OCI-LY1 (cell line): ENCODE measurements around the gene MGAT5B.

ENCODE experiments used
- H2AFZ ChIP-seq: fragments of 200-600 bp; sonication (generic), shearing (Covaris generic); 2 replicates; pipeline ENCODE4 v1.6.0; 2014; ENCODE audit warnings: antibody characterized with exemption, mild to moderate bottlenecking, low read length
- H3F3A ChIP-seq: fragments of 200-600 bp; sonication (generic), shearing (Covaris generic); 2 replicates; pipeline ENCODE4 v1.6.0; 2014; ENCODE audit warnings: mild to moderate bottlenecking, antibody characterized with exemption, low read length, moderate library complexity; ENCODE audit not compliant: insufficient read depth
- H3K27ac ChIP-seq: fragments of 200-600 bp; sonication (generic); 2 replicates; pipeline ENCODE4 v1.5.1; 2014; ENCODE audit warnings: low read length, mixed run types, mild to moderate bottlenecking, low read depth; ENCODE audit not compliant: poor library complexity, severe bottlenecking
- H3K27me3 ChIP-seq: fragments of 200-600 bp; sonication (generic); 2 replicates; pipeline ENCODE4 v1.6.0; 2014; ENCODE audit warnings: antibody characterized with exemption, mild to moderate bottlenecking, low read length, moderate library complexity; ENCODE audit not compliant: insufficient read depth
- H3K36me3 ChIP-seq: fragments of 200-600 bp; sonication (generic); 2 replicates; pipeline ENCODE4 v1.6.1; 2014; ENCODE audit warnings: mild to moderate bottlenecking, antibody characterized with exemption, low read length, moderate library complexity, mixed read lengths; ENCODE audit not compliant: insufficient read depth
- H3K4me1 ChIP-seq: fragments of 200-600 bp; sonication (generic); 2 replicates; pipeline ENCODE4 v1.5.1; 2014; ENCODE audit warnings: mild to moderate bottlenecking, low read length, moderate library complexity; ENCODE audit not compliant: insufficient read depth, severe bottlenecking
- H3K4me2 ChIP-seq: fragments of 200-600 bp; sonication (generic), shearing (Covaris generic); 2 replicates; pipeline ENCODE4 v1.6.1; 2014; ENCODE audit warnings: low read length
- H3K4me3 ChIP-seq: fragments of 200-600 bp; sonication (generic); 2 replicates; pipeline ENCODE4 v1.5.1; 2014; ENCODE audit warnings: low read length, low read depth, mild to moderate bottlenecking, mixed read lengths; ENCODE audit not compliant: poor library complexity, severe bottlenecking
- H3K79me2 ChIP-seq: fragments of 200-600 bp; shearing (Covaris generic); 2 replicates; pipeline ENCODE4 v1.6.1; 2016; ENCODE audit warnings: mixed run types, low read length, mixed read lengths; ENCODE audit not compliant: insufficient read depth
- H3K9ac ChIP-seq: fragments of 200-600 bp; sonication (generic), shearing (Covaris generic); 2 replicates; pipeline ENCODE4 v1.6.1; 2014; ENCODE audit warnings: mild to moderate bottlenecking, low read length, mixed read lengths
- H3K9me2 ChIP-seq: fragments of 200-600 bp; sonication (generic), shearing (Covaris generic); 2 replicates; pipeline ENCODE4 v1.6.1; 2014; ENCODE audit warnings: low read depth, mild to moderate bottlenecking, low read length, mixed read lengths
- H3K9me3 ChIP-seq: fragments of 200-600 bp; shearing (Covaris generic); 2 replicates; pipeline ENCODE4 v1.6.1; 2014; ENCODE audit warnings: low read length, mixed read lengths
- H4K20me1 ChIP-seq: fragments of 200-600 bp; sonication (generic), shearing (Covaris generic); 2 replicates; pipeline ENCODE4 v1.6.0; 2016; ENCODE audit warnings: mild to moderate bottlenecking, low read length; ENCODE audit not compliant: insufficient read depth
- EZH2 ChIP-seq: fragments of 200-600 bp; sonication (generic), shearing (Covaris generic); IDR thresholded peaks from 2 replicates; pipeline ENCODE4 v1.8.0; 2017; ENCODE audit warnings: borderline replicate concordance, mixed run types, mild to moderate bottlenecking, antibody characterized with exemption, low read length, moderate library complexity, mixed read lengths
- TF ChIP-seq, protein P1 (sequence below): fragments of 200-600 bp; sonication (generic), shearing (Covaris generic); IDR thresholded peaks from 2 replicates; pipeline ENCODE4 v1.5.1; 2017; ENCODE audit warnings: mild to moderate bottlenecking, antibody characterized with exemption, low read length, moderate library complexity, mixed read lengths

MGAT5B gene

DNA sequence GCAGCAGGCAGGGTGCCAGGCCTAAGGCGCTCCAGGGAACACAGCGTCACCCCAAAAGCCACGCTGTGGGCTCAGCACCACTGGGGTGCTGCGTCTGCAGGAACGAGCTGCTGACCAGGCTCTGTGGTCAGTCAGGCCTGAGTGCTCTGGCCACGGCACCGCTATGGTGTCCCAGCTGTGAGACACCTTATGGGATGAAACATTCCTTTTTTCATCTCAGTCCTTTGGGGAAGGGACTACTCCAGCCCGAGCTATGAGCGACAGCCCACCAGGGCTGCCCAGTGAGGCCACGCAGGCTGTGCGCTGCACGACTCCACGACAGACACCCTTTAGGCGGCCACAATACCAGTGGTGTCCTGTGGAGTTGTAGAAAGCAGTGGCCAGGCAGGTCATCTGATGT, 11.1 kb downstream of the MGAT5B start:
- H3K4me3 ChIP-seq, result no peak overlapping the region
- H3K79me2 ChIP-seq, result no peaks in the 10 kb centered on the region
- H3K4me1 ChIP-seq, result no peaks in the 10 kb centered on the region
- H3K4me2 ChIP-seq, result no peak overlapping the region
- no peak for TF ChIP-seq EZH2
- TF ChIP-seq, protein P1, sequence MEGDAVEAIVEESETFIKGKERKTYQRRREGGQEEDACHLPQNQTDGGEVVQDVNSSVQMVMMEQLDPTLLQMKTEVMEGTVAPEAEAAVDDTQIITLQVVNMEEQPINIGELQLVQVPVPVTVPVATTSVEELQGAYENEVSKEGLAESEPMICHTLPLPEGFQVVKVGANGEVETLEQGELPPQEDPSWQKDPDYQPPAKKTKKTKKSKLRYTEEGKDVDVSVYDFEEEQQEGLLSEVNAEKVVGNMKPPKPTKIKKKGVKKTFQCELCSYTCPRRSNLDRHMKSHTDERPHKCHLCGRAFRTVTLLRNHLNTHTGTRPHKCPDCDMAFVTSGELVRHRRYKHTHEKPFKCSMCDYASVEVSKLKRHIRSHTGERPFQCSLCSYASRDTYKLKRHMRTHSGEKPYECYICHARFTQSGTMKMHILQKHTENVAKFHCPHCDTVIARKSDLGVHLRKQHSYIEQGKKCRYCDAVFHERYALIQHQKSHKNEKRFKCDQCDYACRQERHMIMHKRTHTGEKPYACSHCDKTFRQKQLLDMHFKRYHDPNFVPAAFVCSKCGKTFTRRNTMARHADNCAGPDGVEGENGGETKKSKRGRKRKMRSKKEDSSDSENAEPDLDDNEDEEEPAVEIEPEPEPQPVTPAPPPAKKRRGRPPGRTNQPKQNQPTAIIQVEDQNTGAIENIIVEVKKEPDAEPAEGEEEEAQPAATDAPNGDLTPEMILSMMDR, result no peak
- H3K9ac ChIP-seq, result no peak overlapping the region
- H4K20me1 ChIP-seq, result no peaks in the 10 kb centered on the region
- no peaks in the 10 kb centered on the region for H3F3A ChIP-seq
- H3K9me2 ChIP-seq, result no peaks in the 10 kb centered on the region
- no peak overlapping the region for H3K27ac ChIP-seq
- H2AFZ ChIP-seq, result no peak overlapping the region
- no peaks in the 10 kb centered on the region; the same call in 1 of the 2 replicates for H3K36me3 ChIP-seq
- peaks cover 13% of the 10 kb centered on the region for H3K9me3 ChIP-seq
- peaks cover 30% of the 10 kb centered on the region for H3K27me3 ChIP-seq

DNA sequence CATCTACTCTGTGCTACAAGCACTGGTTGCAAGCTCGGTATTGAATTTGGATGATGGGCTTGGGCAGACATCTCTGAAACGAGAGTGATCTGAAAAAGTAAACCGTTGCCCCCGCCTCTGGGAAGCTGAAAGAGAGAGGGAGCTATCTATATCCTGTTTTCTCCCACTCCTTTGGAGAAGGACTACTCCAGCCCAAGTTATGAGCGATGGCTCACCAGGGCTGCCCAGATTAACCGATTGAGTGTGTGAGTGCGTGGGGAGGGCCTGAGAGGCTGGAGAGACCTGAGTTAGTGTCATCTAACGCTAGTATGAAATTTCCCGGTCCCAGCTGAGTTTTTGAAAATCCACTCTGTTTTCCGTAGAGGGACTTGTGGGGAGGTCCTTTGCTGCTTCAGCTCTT, 11.5 kb downstream of the MGAT5B start:
- H3K27ac ChIP-seq, result no peak overlapping the region
- no peak for TF ChIP-seq EZH2
- TF ChIP-seq, protein P1, result no peak
- H3K9ac ChIP-seq, result no peak overlapping the region
- no peak overlapping the region for H3K4me3 ChIP-seq
- no peaks in the 10 kb centered on the region; the same call in 1 of the 2 replicates for H3K36me3 ChIP-seq
- no peaks in the 10 kb centered on the region for H3K4me1 ChIP-seq
- peaks cover 13% of the 10 kb centered on the region for H3K9me3 ChIP-seq
- peaks cover 27% of the 10 kb centered on the region for H3K27me3 ChIP-seq
- H2AFZ ChIP-seq, result no peak overlapping the region
- H4K20me1 ChIP-seq, result no peaks in the 10 kb centered on the region
- H3K9me2 ChIP-seq, result no peaks in the 10 kb centered on the region
- H3K79me2 ChIP-seq, result no peaks in the 10 kb centered on the region
- no peaks in the 10 kb centered on the region for H3F3A ChIP-seq
- H3K4me2 ChIP-seq, result no peak overlapping the region

DNA sequence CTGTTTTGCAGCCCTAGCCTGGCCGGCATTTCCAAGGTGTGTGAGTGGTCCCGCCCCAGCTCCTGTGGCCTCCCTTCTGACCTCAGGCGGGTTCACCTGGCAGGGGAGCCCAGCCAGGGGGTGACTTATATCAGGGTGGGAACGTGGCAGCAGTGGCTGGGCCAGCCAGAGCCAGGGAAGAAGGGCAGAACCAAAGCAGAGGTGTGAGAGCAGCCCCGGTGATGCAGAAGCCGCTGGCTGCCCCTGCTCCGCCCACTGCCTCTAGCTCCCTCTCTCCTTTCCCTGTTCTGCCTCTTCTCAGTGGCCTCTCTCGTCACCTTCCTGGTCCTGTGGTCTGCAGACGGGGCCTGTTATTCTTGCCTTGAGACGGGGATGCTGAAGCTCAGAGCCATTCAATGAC, 12.1 kb downstream of the MGAT5B start:
- Histone ChIP-seq H3K4me1 (no peaks in the 10 kb centered on the region), H4K20me1 (no peaks in the 10 kb centered on the region), H3K79me2 (no peaks in the 10 kb centered on the region), H3K4me3 (no peak overlapping the region), H3K36me3 (no peaks in the 10 kb centered on the region), H2AFZ (no peak overlapping the region), H3K27me3 (peaks cover 21% of the 10 kb centered on the region), H3K4me2 (no peak overlapping the region), H3K27ac (no peak overlapping the region), H3K9ac (no peak overlapping the region), H3K9me3 (peaks cover 8% of the 10 kb centered on the region), H3K9me2 (no peaks in the 10 kb centered on the region), H3F3A (no peaks in the 10 kb centered on the region)
- no peak for TF ChIP-seq EZH2
- TF ChIP-seq, protein P1, result no peak
